HFFc6 (cell line): ENCODE data around the gene EPHX1. TPM values are rescaled to one million over a fixed set of nuclear protein-coding genes. Genes with fewer than 3 reads are reported as not detected.
A peak's percentile ranks its signal among the peaks of the same experiment; 100 is the strongest.

ENCODE experiments used
- DNase-seq: peaks from one replicate; pipeline ENCODE4 v3.0.0-alpha.2; 2018
- H3K27ac Mint-ChIP-seq: 2 replicates; pipeline ENCODE4 v1.8.0; 2020; ENCODE audit warnings: mild to moderate bottlenecking, mixed read lengths
- H3K27me3 Mint-ChIP-seq: 2 replicates; pipeline ENCODE4 v1.8.0; 2021; ENCODE audit warnings: mild to moderate bottlenecking, moderate library complexity, mixed read lengths; ENCODE audit not compliant: insufficient read depth
- H3K36me3 Mint-ChIP-seq: 2 replicates; pipeline ENCODE4 v1.8.0; 2021; ENCODE audit warnings: low read depth, mixed read lengths
- H3K4me1 Mint-ChIP-seq: 2 replicates; pipeline ENCODE4 v1.8.0; 2020; ENCODE audit warnings: low read depth, mixed read lengths
- H3K4me3 Mint-ChIP-seq: 2 replicates; pipeline ENCODE4 v1.8.0; 2020; ENCODE audit warnings: mild to moderate bottlenecking, moderate library complexity, mixed read lengths
- H3K9me3 Mint-ChIP-seq: 2 replicates; pipeline ENCODE4 v1.8.0; 2020; ENCODE audit warnings: mild to moderate bottlenecking, mixed read lengths
- CTCF ChIP-seq: fragments of 200-600 bp; sonication (generic); IDR thresholded peaks from 2 replicates; pipeline ENCODE4 v1.5.0; 2021; ENCODE audit warnings: antibody characterized with exemption, mild to moderate bottlenecking
- total RNA-seq, 6 experiments: library from RNA; stranded (reverse); fragmentation: NEBNext Ultra II Directional; extraction: Animal tissue kit (Norgen Biotek cat#: 25700); gene quantifications; 2 replicates in 1 of 6; 3 replicates in 5 of 6; pipeline ENCODE4 v1.2.3, GENCODE V29; 2021

Gene EPHX1
- total RNA-seq, 6 experiments from 2014 or later, result 30.3 to 38.7 (median 34.9) TPM

DNA sequence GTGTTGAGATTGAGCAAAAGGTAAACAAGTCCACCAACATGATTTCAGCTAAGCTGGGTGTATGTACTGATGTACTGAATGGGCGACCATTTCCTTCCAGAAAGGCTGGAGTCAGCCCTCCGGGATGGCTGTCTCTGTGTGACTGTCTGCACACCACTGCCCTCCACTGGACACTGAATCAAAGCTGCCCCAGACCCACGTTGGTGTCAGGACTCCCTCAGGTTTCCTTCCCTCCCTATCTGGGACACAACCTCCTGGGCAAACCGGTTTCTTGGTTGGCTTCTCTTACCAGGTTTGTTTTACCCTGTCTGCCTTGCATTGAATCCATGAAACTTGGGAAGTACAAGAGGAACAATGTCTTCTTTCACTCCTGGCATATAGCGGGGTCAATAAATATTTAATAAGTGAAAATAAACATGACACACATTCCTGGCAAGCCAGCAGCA lies 37.6 kb upstream of the EPHX1 start:
- peak; percentile 92 for TF ChIP-seq CTCF
- Mint-ChIP-seq H3K9me3 (no peaks in the 10 kb centered on the region), H3K27me3 (no peaks in the 10 kb centered on the region), H3K4me3 (no peak overlapping the region), H3K36me3 (no peaks in the 10 kb centered on the region), H3K27ac (peak overlapping the region; percentile 63), H3K4me1 (peaks cover 64% of the 10 kb centered on the region)
- peak; percentile 80 for DNase-seq

DNA sequence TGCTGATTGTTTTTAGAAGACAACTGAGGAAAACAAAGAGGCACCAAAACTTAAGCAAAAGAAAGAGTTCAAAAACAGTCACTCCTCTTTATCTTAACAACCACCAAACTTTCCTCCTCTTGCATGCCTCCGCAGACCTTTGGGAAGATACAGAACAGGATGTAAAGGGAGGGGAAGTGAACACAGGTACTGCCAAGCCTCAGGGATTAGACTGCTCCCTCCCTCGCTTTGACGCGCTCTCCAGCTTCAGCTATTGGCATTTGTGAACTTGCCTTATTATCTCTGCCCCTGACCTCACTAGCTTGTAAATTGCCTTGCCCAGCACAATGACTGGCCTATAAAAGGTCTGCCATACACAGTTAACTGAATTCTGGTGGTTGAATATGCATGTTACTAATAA lies 37.1 kb upstream of the EPHX1 start:
- no peak for DNase-seq
- Mint-ChIP-seq H3K27me3 (no peaks in the 10 kb centered on the region), H3K27ac (no peak overlapping the region), H3K4me3 (no peak overlapping the region), H3K4me1 (peaks cover 59% of the 10 kb centered on the region), H3K9me3 (no peaks in the 10 kb centered on the region), H3K36me3 (no peaks in the 10 kb centered on the region)
- no peak for TF ChIP-seq CTCF

DNA sequence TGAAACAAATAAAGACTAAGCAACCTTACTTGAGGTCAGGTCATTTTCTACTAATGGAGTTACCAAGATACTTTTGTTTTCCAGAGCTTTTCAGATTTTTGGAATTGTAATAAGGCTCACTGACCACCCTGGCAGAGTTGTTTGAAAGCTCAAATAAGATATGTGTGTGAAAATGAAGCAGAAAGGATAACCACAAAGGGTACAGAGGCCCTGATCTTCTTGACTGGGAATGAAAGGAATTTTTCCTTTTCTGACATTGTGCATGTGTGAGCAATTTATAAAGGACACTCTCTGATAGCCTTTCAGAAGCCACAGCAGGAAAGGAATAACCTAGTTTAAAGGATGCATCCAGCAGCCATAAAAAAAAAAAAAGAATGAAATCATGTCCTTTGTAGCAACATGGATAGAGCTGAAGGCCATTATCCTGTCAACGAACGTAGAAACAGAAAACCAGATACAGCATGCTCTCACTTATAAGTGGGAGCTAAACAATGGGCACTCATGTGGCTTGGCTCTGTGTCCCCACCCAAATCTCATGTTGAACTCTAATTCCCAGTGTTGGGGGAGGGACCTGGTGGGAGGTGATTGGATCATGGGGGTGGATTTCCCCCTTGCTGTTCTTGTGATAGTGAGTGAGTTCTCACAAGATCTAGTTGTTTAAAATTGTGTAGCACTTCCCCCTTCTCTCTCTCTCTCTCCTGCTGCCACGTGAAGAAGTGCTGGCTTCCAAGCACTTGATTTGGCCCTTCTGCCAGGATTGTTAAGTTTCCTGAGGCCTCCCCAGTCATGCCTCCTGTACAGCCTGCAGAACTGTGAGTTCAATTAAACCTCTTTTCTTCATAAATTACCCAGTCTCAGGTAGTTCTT lies 35.4 kb upstream of the EPHX1 start:
- TF ChIP-seq CTCF, result no peak
- Mint-ChIP-seq H3K9me3 (no peaks in the 10 kb centered on the region), H3K36me3 (no peaks in the 10 kb centered on the region), H3K4me3 (no peak overlapping the region), H3K27me3 (no peaks in the 10 kb centered on the region), H3K4me1 (peaks cover 52% of the 10 kb centered on the region), H3K27ac (no peak overlapping the region)
- no peak for DNase-seq

DNA sequence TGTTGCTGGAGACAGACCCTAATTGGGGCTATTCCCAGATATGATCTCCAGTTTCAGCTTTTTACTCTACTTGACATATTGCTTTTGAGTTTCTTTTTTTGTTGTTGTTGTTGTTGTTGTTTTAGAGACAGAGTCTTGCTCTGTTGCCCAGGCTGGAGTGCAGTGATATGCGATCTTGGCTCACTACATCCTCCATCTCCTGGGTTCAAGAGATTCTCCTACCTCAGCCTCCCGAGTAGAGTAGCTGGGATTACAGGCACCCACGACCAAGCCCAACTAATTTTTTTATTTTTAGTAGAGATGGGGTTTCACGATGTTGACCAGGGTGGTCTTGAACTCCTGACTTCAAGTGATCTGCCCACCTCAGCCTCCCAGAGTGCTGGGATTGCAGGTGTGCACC lies 33.6 kb upstream of the EPHX1 start:
- 0 out of 2 replicates have a peak, but pooled peaks cover 3% of the 10 kb centered on the region for H3K36me3 Mint-ChIP-seq
- DNase-seq, result no peak
- H3K9me3 Mint-ChIP-seq, result no peaks in the 10 kb centered on the region
- H3K27ac Mint-ChIP-seq, result no peak overlapping the region
- H3K4me1 Mint-ChIP-seq, result peaks cover 58% of the 10 kb centered on the region
- no peak overlapping the region for H3K4me3 Mint-ChIP-seq
- H3K27me3 Mint-ChIP-seq, result no peaks in the 10 kb centered on the region
- TF ChIP-seq CTCF, result no peak

- Mint-ChIP-seq H3K36me3 (0 out of 2 replicates have a peak, but pooled peaks cover 3% of the 10 kb centered on the region), H3K9me3 (no peaks in the 10 kb centered on the region), H3K4me3 (no peak overlapping the region), H3K27me3 (no peaks in the 10 kb centered on the region), H3K27ac (no peak overlapping the region), H3K4me1 (peaks cover 59% of the 10 kb centered on the region)
- TF ChIP-seq CTCF, result no peak
- DNase-seq, result no peak
Measured at GRCh38 chr1:225777058-225777582, 32.8 kb upstream of the EPHX1 start.
